ENCODE measurements around the gene LHFPL2. TPM values are rescaled to one million over a fixed set of nuclear protein-coding genes. Genes with fewer than 3 reads are reported as not detected.
A peak's percentile ranks its signal among the peaks of the same experiment; 100 is the strongest.

Gene LHFPL2
- total RNA-seq, 3 donors from 2014 or later = 44.8 to 63.6 (median 50.2) TPM

GRCh38 chr5:78534148-78534904 is 114.2 kb downstream of the LHFPL2 start:
- DNase-seq (no peak), ATAC-seq (peak; percentile 12)
- Histone ChIP-seq H3K9me3 (no peaks in the 10 kb centered on the region), H3K36me3 (ENCODE audit: low read depth) (no peaks in the 10 kb centered on the region), H3K4me3 (no peak overlapping the region), H3K4me1 (ENCODE audit: low read depth) (no peaks in the 10 kb centered on the region)
- intact Hi-C loops (cut with DNase I, micrococcal nuclease) = loop anchor here in 1 of 2 donors (10.0 kb wide), 1 partner anchor 430 kb away; no protein-coding TSS in a partner anchor
- TF ChIP-seq CTCF (IDR thresholded peaks at IDR 0.05) = no peak

GRCh38 chr5:78533356-78533755 is 115.2 kb downstream of the LHFPL2 start:
- H3K4me3 ChIP-seq = no peak overlapping the region
- intact Hi-C loops (cut with DNase I, micrococcal nuclease) = loop anchor here in 1 of 2 donors (10.0 kb wide), 1 partner anchor 431 kb away; no protein-coding TSS in a partner anchor
- no peaks in the 10 kb centered on the region for H3K36me3 ChIP-seq (ENCODE audit: low read depth)
- H3K9me3 ChIP-seq = no peaks in the 10 kb centered on the region
- no peaks in the 10 kb centered on the region for H3K4me1 ChIP-seq (ENCODE audit: low read depth)
- ATAC-seq (peak; percentile 7), DNase-seq (no peak)
- TF ChIP-seq CTCF (IDR thresholded peaks at IDR 0.05) = no peak

- Histone ChIP-seq H3K4me1 (ENCODE audit: low read depth) (no peaks in the 10 kb centered on the region), H3K36me3 (ENCODE audit: low read depth) (no peaks in the 10 kb centered on the region), H3K9me3 (no peaks in the 10 kb centered on the region), H3K4me3 (no peak overlapping the region)
- TF ChIP-seq CTCF (IDR thresholded peaks at IDR 0.05) = no peak
- ATAC-seq = peak; percentile 63
- DNase-seq = no peak
- intact Hi-C loops (cut with DNase I, micrococcal nuclease) = loop anchor here in 1 of 2 donors (10.0 kb wide), 1 partner anchor 434 kb away; no protein-coding TSS in a partner anchor
Observed at GRCh38 chr5:78530342-78531096, 118.1 kb downstream of the LHFPL2 start.

- Histone ChIP-seq H3K36me3 (ENCODE audit: low read depth) (no peaks in the 10 kb centered on the region), H3K4me3 (no peak overlapping the region), H3K9me3 (no peaks in the 10 kb centered on the region), H3K4me1 (ENCODE audit: low read depth) (no peaks in the 10 kb centered on the region)
- TF ChIP-seq CTCF (IDR thresholded peaks at IDR 0.05) = no peak
- no peak for ATAC-seq
- intact Hi-C loops (cut with DNase I, micrococcal nuclease) = no loop called here
- DNase-seq = no peak
Observed at GRCh38 chr5:78527925-78528324, 120.6 kb downstream of the LHFPL2 start.

GRCh38 chr5:78527054-78527859 is 121.3 kb downstream of the LHFPL2 start:
- ATAC-seq (peak; percentile 66), DNase-seq (peak in 1 of 3 donors; percentile 54)
- H3K9me3 ChIP-seq = no peaks in the 10 kb centered on the region
- no peaks in the 10 kb centered on the region for H3K4me1 ChIP-seq (ENCODE audit: low read depth)
- no peaks in the 10 kb centered on the region for H3K36me3 ChIP-seq (ENCODE audit: low read depth)
- intact Hi-C loops (cut with DNase I, micrococcal nuclease) = no loop called here
- H3K4me3 ChIP-seq = no peak overlapping the region
- no peak for TF ChIP-seq CTCF (IDR thresholded peaks at IDR 0.05)

All from mucosa of descending colon (tissue), 3 donors.